ENCODE measurements around the gene GATD1.

DNA sequence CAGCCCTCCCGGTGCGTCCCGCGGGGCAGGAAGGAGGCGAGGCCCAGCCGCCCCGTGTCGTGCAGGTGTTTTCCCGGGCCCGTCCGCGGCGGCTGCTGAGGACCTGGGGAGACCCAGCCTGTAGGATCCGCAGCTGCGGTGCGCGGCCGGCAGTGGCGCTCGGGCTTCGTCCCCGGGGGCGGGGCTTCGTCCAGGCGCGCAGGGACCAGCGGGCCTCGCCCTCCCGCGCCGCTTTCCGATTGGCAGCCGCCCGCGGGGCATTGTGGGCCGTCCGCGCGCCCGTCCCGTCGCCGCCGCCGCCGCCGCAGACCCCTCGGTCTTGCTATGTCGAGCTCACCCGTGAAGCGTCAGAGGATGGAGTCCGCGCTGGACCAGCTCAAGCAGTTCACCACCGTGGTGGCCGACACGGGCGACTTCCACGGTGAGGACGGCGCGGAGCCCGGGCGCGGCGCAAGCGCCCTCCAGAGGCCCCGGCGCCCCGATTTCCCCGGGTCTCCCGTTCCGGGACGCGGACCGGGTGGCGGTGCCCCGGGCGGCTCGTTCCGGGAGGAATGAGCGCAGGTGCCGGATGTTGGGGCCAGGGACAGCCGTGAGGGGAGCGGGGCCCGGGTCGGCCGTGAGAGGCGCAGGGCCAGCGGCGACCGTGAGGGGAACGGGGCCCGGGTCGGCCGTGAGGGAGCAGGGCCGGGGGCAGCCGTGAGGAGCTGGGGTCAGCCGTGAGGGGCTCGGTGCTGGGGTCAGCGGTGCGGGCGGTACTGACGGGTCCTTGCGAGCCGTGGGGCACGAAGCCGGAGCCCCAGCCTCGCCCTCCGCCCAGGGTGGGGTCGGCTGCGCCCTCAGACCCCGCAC, 29.9 kb downstream of the GATD1 start, which contains the start of gene TALDO1:
- TF ChIP-seq POLR2A (IDR thresholded peaks at IDR 0.05) (peak; percentile 50), POLR2AphosphoS5 (IDR thresholded peaks at IDR 0.05) (peak; percentile 60 to 83 (median 83)), EP300 (IDR thresholded peaks at IDR 0.05; ENCODE audit: low read depth) (no peak)
- TF ChIP-seq, protein P1, sequence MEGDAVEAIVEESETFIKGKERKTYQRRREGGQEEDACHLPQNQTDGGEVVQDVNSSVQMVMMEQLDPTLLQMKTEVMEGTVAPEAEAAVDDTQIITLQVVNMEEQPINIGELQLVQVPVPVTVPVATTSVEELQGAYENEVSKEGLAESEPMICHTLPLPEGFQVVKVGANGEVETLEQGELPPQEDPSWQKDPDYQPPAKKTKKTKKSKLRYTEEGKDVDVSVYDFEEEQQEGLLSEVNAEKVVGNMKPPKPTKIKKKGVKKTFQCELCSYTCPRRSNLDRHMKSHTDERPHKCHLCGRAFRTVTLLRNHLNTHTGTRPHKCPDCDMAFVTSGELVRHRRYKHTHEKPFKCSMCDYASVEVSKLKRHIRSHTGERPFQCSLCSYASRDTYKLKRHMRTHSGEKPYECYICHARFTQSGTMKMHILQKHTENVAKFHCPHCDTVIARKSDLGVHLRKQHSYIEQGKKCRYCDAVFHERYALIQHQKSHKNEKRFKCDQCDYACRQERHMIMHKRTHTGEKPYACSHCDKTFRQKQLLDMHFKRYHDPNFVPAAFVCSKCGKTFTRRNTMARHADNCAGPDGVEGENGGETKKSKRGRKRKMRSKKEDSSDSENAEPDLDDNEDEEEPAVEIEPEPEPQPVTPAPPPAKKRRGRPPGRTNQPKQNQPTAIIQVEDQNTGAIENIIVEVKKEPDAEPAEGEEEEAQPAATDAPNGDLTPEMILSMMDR (IDR thresholded peaks at IDR 0.05), result peak in 2 of 5 experiments; percentile 8 to 33
